ENCODE results near the gene TRAF7. TPM values are rescaled to one million over a fixed set of nuclear protein-coding genes. Genes with fewer than 3 reads are reported as not detected.
A peak's percentile ranks its signal among the peaks of the same experiment; 100 is the strongest.

The TRAF7 gene
- total RNA-seq, 1 donor from 2014 or later: 38.8 TPM

- intact Hi-C loops (cut with DNase I): no loop called here
- H3K27ac ChIP-seq: no peak overlapping the region
- TF ChIP-seq POLR2A (IDR thresholded peaks at IDR 0.05): no peak
- TF ChIP-seq CTCF (IDR thresholded peaks at IDR 0.05): no peak
- TF ChIP-seq POLR2AphosphoS5 (IDR thresholded peaks at IDR 0.05; ENCODE audit: insufficient read depth in 1 of 2, low read depth in 1 of 2): no peak
Measured at GRCh38 chr16:2191446-2191706, 35.8 kb downstream of the TRAF7 start.

GRCh38 chr16:2194166-2194834 is 38.7 kb downstream of the TRAF7 start:
- intact Hi-C loops (cut with DNase I): no loop called here
- no peak overlapping the region for H3K4me3 ChIP-seq
- peaks cover 11% of the 10 kb centered on the region for H3K27me3 ChIP-seq

More at GRCh38 chr16:2191446-2191706, 35.8 kb downstream of the TRAF7 start:
- H3K9me3 ChIP-seq: no peaks in the 10 kb centered on the region
- H3K4me1 ChIP-seq: peaks cover 18% of the 10 kb centered on the region
- peaks cover 11% of the 10 kb centered on the region for H3K27me3 ChIP-seq
- H3K4me3 ChIP-seq: no peak overlapping the region
- H3K36me3 ChIP-seq: no peaks in the 10 kb centered on the region
- no peak for DNase-seq (ENCODE audit: extremely low spot score in 2 of 2)

GRCh38 chr16:2194852-2195321 is 39.3 kb downstream of the TRAF7 start:
- Histone ChIP-seq H3K36me3 (no peaks in the 10 kb centered on the region), H3K27ac (no peak overlapping the region), H3K9me3 (no peaks in the 10 kb centered on the region), H3K4me3 (no peak overlapping the region), H3K27me3 (peaks cover 11% of the 10 kb centered on the region), H3K4me1 (peaks cover 18% of the 10 kb centered on the region)
- DNase-seq (ENCODE audit: extremely low spot score in 2 of 2): no peak
- intact Hi-C loops (cut with DNase I): no loop called here
- TF ChIP-seq POLR2A (IDR thresholded peaks at IDR 0.05) (no peak), CTCF (IDR thresholded peaks at IDR 0.05) (no peak), POLR2AphosphoS5 (IDR thresholded peaks at IDR 0.05; ENCODE audit: insufficient read depth in 1 of 2, low read depth in 1 of 2) (no peak)

More at GRCh38 chr16:2194166-2194834, 38.7 kb downstream of the TRAF7 start:
- H3K4me1 ChIP-seq: peaks cover 18% of the 10 kb centered on the region
- H3K36me3 ChIP-seq: no peaks in the 10 kb centered on the region
- no peak for DNase-seq (ENCODE audit: extremely low spot score in 2 of 2)
- no peaks in the 10 kb centered on the region for H3K9me3 ChIP-seq
- TF ChIP-seq POLR2AphosphoS5 (IDR thresholded peaks at IDR 0.05; ENCODE audit: insufficient read depth in 1 of 2, low read depth in 1 of 2): no peak
- no peak for TF ChIP-seq POLR2A (IDR thresholded peaks at IDR 0.05)
- TF ChIP-seq CTCF (IDR thresholded peaks at IDR 0.05): no peak
- H3K27ac ChIP-seq: no peak overlapping the region

GRCh38 chr16:2195322-2196161 is 40.0 kb downstream of the TRAF7 start:
- DNase-seq (ENCODE audit: extremely low spot score in 2 of 2): no peak
- intact Hi-C loops (cut with DNase I): no loop called here
- Histone ChIP-seq H3K4me1 (peaks cover 18% of the 10 kb centered on the region), H3K27me3 (peaks cover 11% of the 10 kb centered on the region), H3K4me3 (peak overlapping the region; percentile 36 to 55), H3K36me3 (no peaks in the 10 kb centered on the region), H3K27ac (no peak overlapping the region), H3K9me3 (no peaks in the 10 kb centered on the region)
- TF ChIP-seq CTCF (IDR thresholded peaks at IDR 0.05) (no peak), POLR2A (IDR thresholded peaks at IDR 0.05) (no peak), POLR2AphosphoS5 (IDR thresholded peaks at IDR 0.05; ENCODE audit: insufficient read depth in 1 of 2, low read depth in 1 of 2) (no peak)
